IMR-90 (cell line): ENCODE measurements around the gene TNS1. TPM values are rescaled to one million over a fixed set of nuclear protein-coding genes. Genes with fewer than 3 reads are reported as not detected.

ENCODE experiments used
- ATAC-seq: fragments of 200-7000 bp; cut with Tn5 transposase; 2 replicates; pipeline ENCODE4 v1.9.1; 2020; ENCODE audit warnings: low read depth, mild to moderate bottlenecking, moderate library complexity
- BruUV-seq: library from RNA; stranded (reverse); fragments of 400-500 nt; replicated peaks from 2 replicates; lab custom pipeline; 2021; lab: Mats Ljungman, UMichigan
- CTCF ChIA-PET: fragments of 300-600 bp; formaldehyde crosslinking; extraction: SDS; loops from one replicate; lab custom pipeline; 2021; ENCODE audit warnings: antibody characterized with exemption; lab: Yijun Ruan, JAX
- POLR2A ChIA-PET: fragments of 300-600 bp; sonication (Branson Sonifier 250); formaldehyde crosslinking; loops from one replicate; lab custom pipeline; 2022; ENCODE audit warnings: antibody characterized with exemption; ENCODE audit not compliant: unreplicated experiment; lab: Charles Lee
- DNase-seq: peaks from one replicate; pipeline ENCODE4 v3.0.0; 2013
- H2AFZ ChIP-seq: replicated peaks from 2 replicates; pipeline ENCODE3; 2013; ENCODE audit warnings: low read length, mild to moderate bottlenecking; ENCODE audit not compliant: poor library complexity
- H2AK5ac ChIP-seq: 2 replicates; pipeline ENCODE4 v1.6.1; 2013; ENCODE audit warnings: low read depth, low read length, inconsistent platforms
- H2AK9ac ChIP-seq: replicated peaks from 2 replicates; pipeline ENCODE3; 2013; ENCODE audit warnings: mild to moderate bottlenecking, low read depth, low read length, moderate library complexity; ENCODE audit not compliant: poor library complexity
- H2BK120ac ChIP-seq: 2 replicates; pipeline ENCODE4 v1.6.1; 2013; ENCODE audit warnings: low read depth, low read length, inconsistent platforms
- H2BK15ac ChIP-seq: 3 replicates; pipeline ENCODE4 v1.6.1; 2013; ENCODE audit warnings: low read depth, low read length, inconsistent platforms
- H2BK20ac ChIP-seq: 2 replicates; pipeline ENCODE4 v1.6.1; 2013; ENCODE audit warnings: low read depth, mild to moderate bottlenecking, inconsistent platforms, low read length, moderate library complexity
- H2BK5ac ChIP-seq: 2 replicates; pipeline ENCODE4 v1.6.1; 2013; ENCODE audit warnings: mild to moderate bottlenecking, low read depth, low read length, inconsistent platforms; ENCODE audit not compliant: poor library complexity, severe bottlenecking
- H3K14ac ChIP-seq: replicated peaks from 2 replicates; pipeline ENCODE4 v1.6.1; 2013; ENCODE audit warnings: low read depth, low read length, inconsistent platforms
- H3K18ac ChIP-seq: 2 replicates; pipeline ENCODE4 v1.6.1; 2013; ENCODE audit warnings: low read depth, low read length, control low read depth
- H3K23ac ChIP-seq: 2 replicates; pipeline ENCODE4 v1.6.1; 2013; ENCODE audit warnings: low read depth, low read length, inconsistent platforms
- H3K27ac ChIP-seq: 2 replicates; pipeline ENCODE4 v1.5.1; 2013; ENCODE audit warnings: mild to moderate bottlenecking, control low read depth, low read length; ENCODE audit not compliant: insufficient read depth
- H3K27me3 ChIP-seq: 2 replicates; pipeline ENCODE4 v1.6.1; 2013; ENCODE audit warnings: low read length; ENCODE audit not compliant: control insufficient read depth, insufficient read depth
- H3K36me3 ChIP-seq: 2 replicates; pipeline ENCODE4 v1.6.1; 2013; ENCODE audit warnings: low read length, mixed read lengths; ENCODE audit not compliant: control insufficient read depth, insufficient read depth
- H3K4ac ChIP-seq: 2 replicates; pipeline ENCODE4 v1.6.1; 2013; ENCODE audit warnings: low read depth, low read length, inconsistent platforms
- H3K4me1 ChIP-seq: 2 replicates; pipeline ENCODE4 v1.6.1; 2013; ENCODE audit warnings: low read length, mixed read lengths; ENCODE audit not compliant: control insufficient read depth, insufficient read depth
- H3K4me2 ChIP-seq: 2 replicates; pipeline ENCODE4 v1.6.1; 2013; ENCODE audit warnings: low read depth, mild to moderate bottlenecking, control low read depth, low read length, moderate library complexity
- H3K4me3 ChIP-seq: 2 replicates; pipeline ENCODE4 v1.5.1; 2013; ENCODE audit warnings: low read depth, mild to moderate bottlenecking, control low read depth, low read length, moderate library complexity; ENCODE audit not compliant: insufficient read depth
- H3K56ac ChIP-seq: 2 replicates; pipeline ENCODE4 v1.6.1; 2013; ENCODE audit warnings: low read length, inconsistent platforms; ENCODE audit not compliant: insufficient read depth; ENCODE audit errors: extremely low read depth
- H3K79me1 ChIP-seq, 2 experiments: 2 replicates each; pipeline ENCODE4 v1.6.1; 2013; ENCODE audit warnings: low read length in 2 of 2, inconsistent platforms in 1 of 2, low read depth in 1 of 2
- H3K9ac ChIP-seq: 2 replicates; pipeline ENCODE4 v1.6.1; 2013; ENCODE audit warnings: low read depth, low read length, control low read depth
- H3K9me1 ChIP-seq: 2 replicates; pipeline ENCODE4 v1.6.1; 2013; ENCODE audit warnings: low read length, inconsistent platforms; ENCODE audit not compliant: insufficient read depth
- H3K9me3 ChIP-seq: 2 replicates; pipeline ENCODE4 v1.6.1; 2013; ENCODE audit warnings: low read length; ENCODE audit not compliant: control insufficient read depth, insufficient read depth
- H4K20me1 ChIP-seq: 2 replicates; pipeline ENCODE4 v1.6.1; 2013; ENCODE audit warnings: low read length, inconsistent platforms; ENCODE audit not compliant: insufficient read depth
- H4K5ac ChIP-seq: 2 replicates; pipeline ENCODE4 v1.6.1; 2013; ENCODE audit warnings: mild to moderate bottlenecking, low read depth, low read length, control low read depth
- H4K8ac ChIP-seq, 2 experiments: 2 replicates each; pipeline ENCODE4 v1.6.1; 2013; ENCODE audit warnings: low read depth in 2 of 2, low read length in 2 of 2, control low read depth in 1 of 2, inconsistent platforms in 1 of 2
- H4K91ac ChIP-seq: 2 replicates; pipeline ENCODE4 v1.6.1; 2013; ENCODE audit warnings: low read depth, low read length, inconsistent platforms; ENCODE audit not compliant: insufficient read depth
- BHLHE40 ChIP-seq: fragments of 150-350 bp; IDR thresholded peaks from 2 replicates; pipeline ENCODE4 v1.6.1; 2016; ENCODE audit warnings: mild to moderate bottlenecking, low read depth, low read length
- CEBPB ChIP-seq: IDR thresholded peaks from 2 replicates; pipeline ENCODE4 v1.6.1; 2012; ENCODE audit warnings: low read depth, low read length, improper control_type of control experiment
- CHD1 ChIP-seq: IDR thresholded peaks from 2 replicates; pipeline ENCODE4 v1.6.1; 2012; ENCODE audit warnings: low read depth, low read length, improper control_type of control experiment
- CTCF ChIP-seq: conservative IDR thresholded peaks from 2 replicates; pipeline ENCODE4 v1.5.1; 2012; ENCODE audit warnings: mild to moderate bottlenecking, low read depth, low read length, improper control_type of control experiment
- ELK1 ChIP-seq: fragments of 150-350 bp; IDR thresholded peaks from 2 replicates; pipeline ENCODE4 v1.6.1; 2016; ENCODE audit warnings: low read depth, mild to moderate bottlenecking, low read length, moderate library complexity, borderline replicate concordance
- FOS ChIP-seq: fragments of 150-350 bp; IDR thresholded peaks from 2 replicates; pipeline ENCODE4 v1.6.1; 2016; ENCODE audit warnings: low read depth, low read length
- MAFK ChIP-seq: IDR thresholded peaks from 2 replicates; pipeline ENCODE4 v1.6.1; 2012; ENCODE audit warnings: low read depth, low read length, improper control_type of control experiment
- NFE2L2 ChIP-seq: fragments of 150-350 bp; IDR thresholded peaks from 2 replicates; pipeline ENCODE4 v1.6.1; 2016; ENCODE audit warnings: low read depth, mild to moderate bottlenecking, low read length
- RAD21 ChIP-seq: IDR thresholded peaks from 2 replicates; pipeline ENCODE4 v1.6.1; 2012; ENCODE audit warnings: low read length, improper control_type of control experiment
- RCOR1 ChIP-seq: IDR thresholded peaks from 2 replicates; pipeline ENCODE4 v1.6.1; 2012; ENCODE audit warnings: mild to moderate bottlenecking, low read length, improper control_type of control experiment; ENCODE audit not compliant: insufficient replicate concordance
- RFX5 ChIP-seq: IDR thresholded peaks from 2 replicates; pipeline ENCODE4 v1.8.0; 2012; ENCODE audit warnings: low read depth, mild to moderate bottlenecking, low read length, moderate library complexity
- SMC3 ChIP-seq: fragments of 150-350 bp; IDR thresholded peaks from 2 replicates; pipeline ENCODE4 v1.6.1; 2016; ENCODE audit warnings: low read depth, mild to moderate bottlenecking, antibody characterized with exemption, low read length, moderate library complexity
- USF2 ChIP-seq: fragments of 150-350 bp; IDR thresholded peaks from 2 replicates; pipeline ENCODE4 v1.6.1; 2017; ENCODE audit warnings: mild to moderate bottlenecking, antibody characterized with exemption, low read length, low read depth
- WGBS, 2 experiments: methylation state at CpG; one replicate each; pipeline versions ENCODE4 v1.1.5 to v1.1.7; 2013; ENCODE audit warnings: missing lambda C conversion rate in 2 of 2; ENCODE audit not compliant: insufficient read length in 1 of 2; ENCODE audit errors: extremely low coverage in 2 of 2; 5-methylcytosine and 5-hydroxymethylcytosine counted together
- dilution Hi-C: fragments of 300-500 bp; cut with HindIII; formaldehyde crosslinking; loops from one replicate; pipeline ENCODE4 v1.14.3; 2018; ENCODE audit warnings: low sequenced_read_pairs; ENCODE audit not compliant: unreplicated experiment
- in situ Hi-C: fragments of 300-500 bp; cut with MboI; formaldehyde crosslinking; loops from 3 replicates; pipeline ENCODE4 v1.14.3; 2019; ENCODE audit warnings: low sequenced_read_pairs, inconsistent platforms, mixed read lengths
- intact Hi-C: fragments of 100-400 bp; cut with micrococcal nuclease; formaldehyde crosslinking; loops from 2 replicates; pipeline ENCODE4 v1.10.0; 2022
- polyA plus RNA-seq, 3 experiments: library from polyadenylated mRNA; depleted of rRNA; stranded (reverse); fragments of >200 nt; gene quantifications; 2 replicates each; pipeline ENCODE4 v1.2.3, GENCODE V29; 2012; ENCODE audit warnings: low replicate concordance in 1 of 3
- total RNA-seq: library from RNA; depleted of rRNA; stranded (reverse); fragments of >200 nt; gene quantifications from 2 replicates; pipeline ENCODE4 v1.2.3, GENCODE V29; 2012

TNS1 gene
- total and polyA plus RNA-seq, 2 of the 4 experiments (the other 2 are of a cell fraction): 41.1 to 45.2 TPM

DNA sequence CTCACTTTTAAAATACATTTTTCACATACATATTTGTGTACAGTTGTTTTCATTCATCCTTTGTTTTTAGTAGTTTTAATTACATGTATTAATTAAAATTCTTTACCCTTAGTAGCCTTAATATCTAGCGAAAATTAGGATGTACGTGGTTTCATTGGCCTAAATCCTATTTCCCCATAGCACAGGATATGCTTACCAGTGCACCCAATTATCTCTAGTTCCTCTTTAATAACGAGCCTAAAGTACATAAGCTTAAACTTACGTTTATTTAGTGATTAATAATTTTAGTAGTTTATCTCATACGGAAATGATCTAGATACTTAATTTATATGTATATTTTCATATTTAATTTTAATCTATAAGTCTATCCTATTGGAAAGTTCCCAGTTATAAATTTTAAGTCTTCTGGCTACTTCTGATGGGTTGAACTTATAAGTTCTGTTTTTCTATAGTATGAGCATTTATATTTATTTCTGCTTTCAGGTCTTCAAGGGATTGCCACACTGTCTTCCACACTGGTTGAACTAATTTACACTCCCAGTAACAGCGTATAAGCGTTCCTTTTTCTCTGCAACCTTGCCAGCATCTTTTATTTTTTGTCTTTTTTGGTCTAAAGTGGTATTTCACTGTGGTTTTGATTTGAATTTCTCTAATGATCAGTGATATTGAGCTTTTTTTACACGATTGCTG is 44.9 kb upstream of the TNS1 start:
- Histone ChIP-seq H2AFZ (no peak overlapping the region), H2BK20ac (no peak overlapping the region), H3K27ac (no peak overlapping the region), H4K8ac (no peak overlapping the region), H3K4me3 (no peak overlapping the region), H3K14ac (no peak overlapping the region), H3K18ac (no peak overlapping the region), H4K91ac (no peak overlapping the region), H3K9me3 (peaks cover 20% of the 10 kb centered on the region), H3K9ac (no peak overlapping the region), H4K20me1 (no peaks in the 10 kb centered on the region), H3K27me3 (peaks cover 38% of the 10 kb centered on the region), H2BK5ac (no peak overlapping the region), H3K79me1 (no peaks in the 10 kb centered on the region), H3K23ac (no peak overlapping the region), H2AK9ac (no peak overlapping the region), H3K4me2 (no peak overlapping the region), H3K56ac (no peak overlapping the region), H2BK120ac (no peak overlapping the region), H4K5ac (no peak overlapping the region), H2AK5ac (no peak overlapping the region), H3K9me1 (no peaks in the 10 kb centered on the region), H3K4ac (no peak overlapping the region), H2BK15ac (no peak overlapping the region), H3K36me3 (no peaks in the 10 kb centered on the region), H3K4me1 (no peaks in the 10 kb centered on the region)
- ChIA-PET CTCF (interaction anchor here (0.6 kb wide), 2 partner anchors 27 to 263 kb away, joined by 3 to 4 read pairs; no protein-coding TSS in a partner anchor), POLR2A (no interaction called here)
- DNase-seq (no peak), ATAC-seq (no peak)
- in situ Hi-C loops (no loop called here), dilution Hi-C loops (no loop called here), intact Hi-C loops (no loop called here)
- BruUV-seq: no TSS peak
- no CpG with 5 or more reads among the region's 8 CpGs for WGBS, 2 experiments
- TF ChIP-seq CEBPB: no peak
- TF ChIP-seq FOS: no peak
- TF ChIP-seq MAFK: no peak
- TF ChIP-seq USF2: no peak
- no peak for TF ChIP-seq BHLHE40
- no peak for TF ChIP-seq CHD1
- TF ChIP-seq ELK1: no peak
- no peak for TF ChIP-seq NFE2L2
- TF ChIP-seq CTCF: no peak
- no peak for TF ChIP-seq RFX5
- no peak for TF ChIP-seq SMC3
- no peak for TF ChIP-seq RAD21
- TF ChIP-seq RCOR1: no peak
